ENCODE results near the gene LYSET. TPM values are rescaled to one million over a fixed set of nuclear protein-coding genes. Genes with fewer than 3 reads are reported as not detected.
"Not testable (repeated sequence)": the region's sequence is repeated elsewhere in the genome, so short reads cannot be mapped to it uniquely, and the experiment has no call there.

LYSET gene
- polyA plus RNA-seq, 10 donors, result 14.3 to 19.0 (median 16.2) TPM

- peak in 2 of 3 donors; percentile 39 to 62 for DNase-seq
Observed at GRCh38 chr14:93219103-93219726, 34.1 kb downstream of the LYSET start.

GRCh38 chr14:93220509-93220908, 35.4 kb downstream of the LYSET start:
- no peak for DNase-seq

GRCh38 chr14:93223565-93223964, 38.4 kb downstream of the LYSET start:
- no peak for DNase-seq

GRCh38 chr14:93228550-93228949, 43.4 kb downstream of the LYSET start:
- no peak for DNase-seq

GRCh38 chr14:93230539-93230938, 45.4 kb downstream of the LYSET start:
- no peak for DNase-seq

- DNase-seq, result peak in 2 of 3 donors; percentile 13 to 17
Observed at GRCh38 chr14:93231129-93231979, 46.2 kb downstream of the LYSET start.

GRCh38 chr14:93232159-93232558, 47.0 kb downstream of the LYSET start:
- no peak for DNase-seq

- DNase-seq, result not testable (repeated sequence)
Observed at GRCh38 chr14:93233078-93233477, 48.0 kb downstream of the LYSET start.

GRCh38 chr14:93234798-93235197, 49.7 kb downstream of the LYSET start:
- DNase-seq, result no peak

Other genes with a start within 250 kb of the LYSET start
- 10 to 100 TPM in 9 of 10 donors, 1 to 10 TPM in 1; 10.0 to 21.2 (median 14.4) TPM for gene ITPK1, start 69.4 kb upstream of the LYSET start, polyA plus RNA-seq (ENCODE audit: insufficient read length in 10 of 10)
- 10 to 100 TPM; 19.6 to 26.1 (median 22.9) TPM for gene MOAP1, start 420 bp upstream of the LYSET start, polyA plus RNA-seq (ENCODE audit: insufficient read length in 10 of 10)
- 10 to 100 TPM in 2 of 10 donors, 1 to 10 TPM in 8; 7.5 to 12.0 (median 8.4) TPM for gene GON7, start 21.7 kb downstream of the LYSET start, polyA plus RNA-seq (ENCODE audit: insufficient read length in 10 of 10)
- gene UBR7, start 21.9 kb downstream of the LYSET start, polyA plus RNA-seq (ENCODE audit: insufficient read length in 10 of 10), result 10 to 100 TPM; 24.0 to 30.4 (median 25.2) TPM
- gene BTBD7, start 147.7 kb downstream of the LYSET start, polyA plus RNA-seq (ENCODE audit: insufficient read length in 10 of 10), result 10 to 100 TPM; 18.6 to 26.1 (median 21.7) TPM
- gene COX8C, start 161.9 kb downstream of the LYSET start, polyA plus RNA-seq (ENCODE audit: insufficient read length in 10 of 10), result 1 to 10 TPM in 1 of 10 donors, under 1 TPM in 8, not detected in 1; 0.29 to 1.2 (median 0.53) TPM
- under 1 TPM; 0.25 to 0.60 (median 0.39) TPM for gene UNC79, start 245.6 kb downstream of the LYSET start, polyA plus RNA-seq (ENCODE audit: insufficient read length in 10 of 10)